Hindlimb muscle (tissue), 1 donor: ENCODE measurements around the gene AMER3. TPM values are rescaled to one million over a fixed set of nuclear protein-coding genes. Genes with fewer than 3 reads are reported as not detected.

Source experiments
- polyA plus RNA-seq: library from polyadenylated mRNA; unstranded; fragments of 120-200 nt; gene quantifications from one replicate; pipeline ENCODE4 v1.2.1, GENCODE V29; 2013; ENCODE audit not compliant: insufficient read length

AMER3 gene
- polyA plus RNA-seq, 1 donor = not detected

Other genes with a start within 250 kb of the AMER3 start
- gene POTEI, start 246.2 kb upstream of the AMER3 start, polyA plus RNA-seq = 0.04 TPM
- gene CFC1B, start 234.3 kb upstream of the AMER3 start, polyA plus RNA-seq = not detected
- not detected for gene CFC1, start 156.0 kb upstream of the AMER3 start, polyA plus RNA-seq
- gene POTEJ, start 144.1 kb upstream of the AMER3 start, polyA plus RNA-seq = 0.06 TPM
- not detected for gene GPR148, start 26.5 kb upstream of the AMER3 start, polyA plus RNA-seq
- gene ARHGEF4, start 81.4 kb downstream of the AMER3 start, polyA plus RNA-seq = 7.4 TPM